ENCODE results near the gene NTRK3.

DNA sequence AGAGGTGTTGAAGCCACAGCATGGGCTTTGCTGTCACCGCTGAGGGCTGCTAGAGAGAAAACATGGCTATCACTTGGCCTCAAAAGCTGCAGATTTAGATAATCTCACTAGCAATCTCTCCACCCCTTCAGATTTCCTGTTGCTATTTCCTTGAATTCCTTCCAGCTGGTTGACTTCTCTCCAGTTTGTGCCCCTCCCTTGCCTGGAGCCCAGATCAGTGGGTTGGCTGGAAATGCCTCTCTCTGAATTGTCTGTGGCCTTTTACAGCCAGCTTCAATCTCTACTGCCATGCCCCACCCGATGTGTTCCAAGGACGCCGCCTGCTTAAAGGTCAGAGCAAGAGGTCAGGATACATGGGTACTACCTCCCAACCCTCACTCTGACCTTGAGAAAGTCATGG is 294.1 kb downstream of the NTRK3 start:
- TF ChIP-seq, protein P1, sequence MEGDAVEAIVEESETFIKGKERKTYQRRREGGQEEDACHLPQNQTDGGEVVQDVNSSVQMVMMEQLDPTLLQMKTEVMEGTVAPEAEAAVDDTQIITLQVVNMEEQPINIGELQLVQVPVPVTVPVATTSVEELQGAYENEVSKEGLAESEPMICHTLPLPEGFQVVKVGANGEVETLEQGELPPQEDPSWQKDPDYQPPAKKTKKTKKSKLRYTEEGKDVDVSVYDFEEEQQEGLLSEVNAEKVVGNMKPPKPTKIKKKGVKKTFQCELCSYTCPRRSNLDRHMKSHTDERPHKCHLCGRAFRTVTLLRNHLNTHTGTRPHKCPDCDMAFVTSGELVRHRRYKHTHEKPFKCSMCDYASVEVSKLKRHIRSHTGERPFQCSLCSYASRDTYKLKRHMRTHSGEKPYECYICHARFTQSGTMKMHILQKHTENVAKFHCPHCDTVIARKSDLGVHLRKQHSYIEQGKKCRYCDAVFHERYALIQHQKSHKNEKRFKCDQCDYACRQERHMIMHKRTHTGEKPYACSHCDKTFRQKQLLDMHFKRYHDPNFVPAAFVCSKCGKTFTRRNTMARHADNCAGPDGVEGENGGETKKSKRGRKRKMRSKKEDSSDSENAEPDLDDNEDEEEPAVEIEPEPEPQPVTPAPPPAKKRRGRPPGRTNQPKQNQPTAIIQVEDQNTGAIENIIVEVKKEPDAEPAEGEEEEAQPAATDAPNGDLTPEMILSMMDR (IDR thresholded peaks at IDR 0.05), result no peak
- no peak for TF ChIP-seq POLR2A (IDR thresholded peaks at IDR 0.05)
